ENCODE data around the gene AK9.
"Not testable (repeated sequence)": the region's sequence is repeated elsewhere in the genome, so short reads cannot be mapped to it uniquely, and the experiment has no call there.

DNA sequence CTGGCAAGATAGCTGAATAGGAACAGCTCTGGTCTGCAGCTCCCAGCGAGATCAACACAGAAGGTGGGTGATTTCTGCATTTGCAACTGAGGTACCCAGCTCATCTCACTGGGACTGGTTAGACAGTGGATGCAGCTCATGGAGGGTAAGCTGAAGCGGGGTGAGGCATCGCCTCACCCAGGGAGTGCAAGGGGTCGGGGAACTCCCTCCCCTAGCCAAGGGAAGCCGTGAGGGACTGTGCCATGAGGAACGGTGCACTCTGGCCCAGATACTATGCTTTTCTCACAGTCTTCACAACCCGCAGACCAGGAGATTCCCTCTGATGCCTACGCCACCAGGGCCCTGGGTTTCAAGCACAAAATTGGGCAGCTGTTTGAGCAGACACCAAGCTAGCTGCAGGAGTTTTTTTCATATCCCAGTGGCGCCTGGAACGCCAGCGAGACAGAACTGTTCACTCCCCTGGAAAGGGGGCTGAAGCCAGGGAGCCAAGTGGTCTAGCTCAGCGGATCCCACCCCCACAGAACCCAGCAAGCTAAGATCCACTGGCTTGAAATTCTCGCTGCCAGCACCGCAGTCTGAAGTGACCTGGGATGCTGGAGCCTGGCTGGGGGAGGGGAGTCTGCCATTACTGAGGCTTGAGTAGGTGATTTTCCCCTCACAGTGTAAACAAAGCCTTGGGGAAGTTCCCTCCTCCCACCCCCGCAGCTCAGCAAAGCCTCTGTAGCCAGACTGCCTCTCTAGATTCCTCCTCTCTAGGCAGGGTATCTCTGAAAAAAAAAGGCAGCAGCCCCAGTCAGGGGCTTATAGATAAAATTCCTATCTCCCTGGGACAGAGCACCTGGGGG lies 12.1 kb downstream of the AK9 start:
- TF ChIP-seq, protein P1, sequence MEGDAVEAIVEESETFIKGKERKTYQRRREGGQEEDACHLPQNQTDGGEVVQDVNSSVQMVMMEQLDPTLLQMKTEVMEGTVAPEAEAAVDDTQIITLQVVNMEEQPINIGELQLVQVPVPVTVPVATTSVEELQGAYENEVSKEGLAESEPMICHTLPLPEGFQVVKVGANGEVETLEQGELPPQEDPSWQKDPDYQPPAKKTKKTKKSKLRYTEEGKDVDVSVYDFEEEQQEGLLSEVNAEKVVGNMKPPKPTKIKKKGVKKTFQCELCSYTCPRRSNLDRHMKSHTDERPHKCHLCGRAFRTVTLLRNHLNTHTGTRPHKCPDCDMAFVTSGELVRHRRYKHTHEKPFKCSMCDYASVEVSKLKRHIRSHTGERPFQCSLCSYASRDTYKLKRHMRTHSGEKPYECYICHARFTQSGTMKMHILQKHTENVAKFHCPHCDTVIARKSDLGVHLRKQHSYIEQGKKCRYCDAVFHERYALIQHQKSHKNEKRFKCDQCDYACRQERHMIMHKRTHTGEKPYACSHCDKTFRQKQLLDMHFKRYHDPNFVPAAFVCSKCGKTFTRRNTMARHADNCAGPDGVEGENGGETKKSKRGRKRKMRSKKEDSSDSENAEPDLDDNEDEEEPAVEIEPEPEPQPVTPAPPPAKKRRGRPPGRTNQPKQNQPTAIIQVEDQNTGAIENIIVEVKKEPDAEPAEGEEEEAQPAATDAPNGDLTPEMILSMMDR (IDR thresholded peaks at IDR 0.05) = not testable (repeated sequence)
- not testable (repeated sequence) for TF ChIP-seq POLR2A (IDR thresholded peaks at IDR 0.05)
